NCI-H1105 (cell line): ENCODE results near the gene BICD1.

Experiments used
- DNase-seq: peaks from one replicate; lab custom pipeline; 2025; lab: John Stamatoyannopoulos, UW

BICD1 gene

DNA sequence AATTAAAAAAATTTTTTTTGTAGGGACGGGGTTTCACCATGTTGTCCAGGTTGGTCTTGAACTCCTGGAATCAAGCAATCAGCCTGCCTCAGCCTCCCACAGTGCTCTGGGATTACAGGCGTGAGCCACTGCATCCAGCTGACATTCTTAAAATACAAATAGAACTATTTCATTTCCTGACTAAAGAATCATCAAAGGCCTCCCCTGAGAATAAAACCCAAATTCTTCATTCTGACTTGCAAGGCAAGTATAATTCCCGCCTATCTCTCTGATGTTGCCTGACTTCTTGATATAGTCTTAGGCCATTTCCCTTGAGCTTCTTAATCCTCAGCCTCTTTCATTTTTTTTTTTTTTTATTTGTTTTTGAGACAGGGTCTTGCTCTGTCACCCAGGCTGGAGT, 4.4 kb upstream of the BICD1 start:
- DNase-seq: no peak

GRCh38 chr12:32104572-32105355, 1.9 kb upstream of the BICD1 start:
- no peak for DNase-seq

GRCh38 chr12:32105986-32106516, 596 bp upstream of the BICD1 start:
- no peak for DNase-seq

GRCh38 chr12:32107359-32108267, 966 bp downstream of the BICD1 start:
- no peak for DNase-seq

- DNase-seq: no peak
Observed at GRCh38 chr12:32108787-32109186, 2.1 kb downstream of the BICD1 start.

DNA sequence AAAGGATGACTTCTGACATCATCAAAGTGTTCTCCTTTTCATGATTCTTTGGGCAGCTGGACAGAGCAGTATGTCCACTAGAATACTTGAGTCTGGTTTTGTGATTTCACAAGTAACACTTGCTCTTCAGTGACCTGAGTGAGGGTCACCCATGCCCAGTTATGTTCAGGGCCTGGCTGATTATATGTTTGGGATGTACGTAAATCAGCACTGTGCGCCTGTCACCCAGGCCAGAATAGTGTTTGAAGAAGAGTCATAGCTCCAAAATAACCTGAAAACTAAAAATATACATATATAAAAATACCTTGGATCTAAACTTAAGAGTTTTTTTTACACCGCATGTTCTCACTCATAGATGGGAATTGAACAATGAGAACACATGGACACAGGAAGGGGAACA, 3.8 kb downstream of the BICD1 start:
- no peak for DNase-seq

DNA sequence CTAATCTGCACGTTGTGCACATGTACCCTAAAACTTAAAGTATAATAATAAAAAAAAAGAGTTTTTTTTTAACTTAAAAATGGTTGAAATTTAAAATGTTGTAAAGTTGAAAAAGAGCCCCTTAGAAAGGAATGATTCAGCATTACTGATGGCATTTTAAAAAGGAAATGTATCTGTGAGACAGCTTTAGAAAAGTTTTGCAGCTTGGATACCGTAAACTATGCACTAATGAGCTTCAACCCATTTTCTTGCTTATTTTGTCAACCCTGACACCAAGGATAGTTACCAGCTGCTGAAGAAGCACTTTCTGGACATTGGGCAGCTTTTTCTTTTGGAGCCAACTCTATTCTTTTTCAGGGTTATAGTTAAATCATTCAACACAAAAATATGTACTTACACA, 4.3 kb downstream of the BICD1 start:
- no peak for DNase-seq

- DNase-seq: no peak
Observed at GRCh38 chr12:32115404-32116104, 8.9 kb downstream of the BICD1 start.

DNA sequence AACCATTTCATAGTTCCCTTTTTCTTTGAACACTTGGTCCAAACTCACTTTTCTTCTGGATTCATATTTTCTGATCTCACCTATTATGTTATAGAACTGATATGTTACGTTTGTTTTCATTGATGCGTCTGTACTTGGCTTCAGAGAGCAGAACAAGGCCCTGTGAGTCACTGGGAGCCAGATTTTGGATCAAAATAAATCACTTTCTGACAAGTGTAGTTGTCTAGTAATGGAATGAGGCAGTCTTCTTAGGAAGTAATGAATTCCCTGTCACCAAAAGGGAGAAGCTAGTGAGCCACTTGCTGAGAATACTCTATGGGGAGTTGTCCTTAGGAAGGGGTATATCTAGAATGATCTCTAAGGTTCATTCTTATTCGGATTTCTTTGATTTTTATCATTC, 10.2 kb downstream of the BICD1 start:
- DNase-seq: no peak

GRCh38 chr12:32117316-32117715, 10.7 kb downstream of the BICD1 start:
- no peak for DNase-seq

DNA sequence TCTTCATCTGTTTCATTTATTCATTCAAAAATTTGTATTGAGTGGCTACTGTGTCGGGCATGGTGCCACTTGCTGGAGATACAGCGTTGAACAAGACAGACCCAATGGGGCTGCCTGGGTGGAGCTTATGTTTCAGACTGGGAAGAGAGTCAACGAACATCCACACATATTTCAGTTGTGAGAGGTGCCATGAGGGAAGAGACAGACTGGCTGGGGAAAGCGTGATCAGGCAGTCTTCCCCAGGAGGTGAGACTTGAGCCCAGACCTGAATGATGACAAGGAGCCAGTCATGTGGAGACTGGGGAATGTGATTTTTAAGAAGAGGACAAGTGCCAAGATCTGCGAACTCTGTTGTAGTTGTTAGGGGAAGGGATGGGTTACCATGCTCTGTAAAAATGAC, 12.2 kb downstream of the BICD1 start:
- no peak for DNase-seq

DNA sequence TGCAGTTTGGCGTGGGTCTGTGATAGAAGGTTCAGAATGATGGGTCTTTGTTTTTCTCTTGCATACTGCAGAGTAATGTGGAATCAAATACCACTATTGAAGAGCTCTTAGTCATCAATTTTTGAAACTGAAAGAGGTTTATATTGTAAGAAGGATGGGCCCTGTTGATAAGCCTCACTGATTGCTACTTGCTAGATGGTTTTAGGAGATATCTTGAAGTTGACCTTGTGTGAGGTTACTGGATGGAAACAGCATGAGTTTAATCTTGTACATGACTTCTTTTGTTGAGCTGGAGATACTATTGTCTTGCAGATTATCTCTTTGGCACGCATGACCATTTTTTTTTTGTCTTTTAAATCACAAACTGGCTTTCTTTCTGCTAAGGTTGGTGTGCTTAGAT, 13.8 kb downstream of the BICD1 start:
- no peak for DNase-seq

- no peak for DNase-seq
Observed at GRCh38 chr12:32124637-32125036, 18.0 kb downstream of the BICD1 start.

DNA sequence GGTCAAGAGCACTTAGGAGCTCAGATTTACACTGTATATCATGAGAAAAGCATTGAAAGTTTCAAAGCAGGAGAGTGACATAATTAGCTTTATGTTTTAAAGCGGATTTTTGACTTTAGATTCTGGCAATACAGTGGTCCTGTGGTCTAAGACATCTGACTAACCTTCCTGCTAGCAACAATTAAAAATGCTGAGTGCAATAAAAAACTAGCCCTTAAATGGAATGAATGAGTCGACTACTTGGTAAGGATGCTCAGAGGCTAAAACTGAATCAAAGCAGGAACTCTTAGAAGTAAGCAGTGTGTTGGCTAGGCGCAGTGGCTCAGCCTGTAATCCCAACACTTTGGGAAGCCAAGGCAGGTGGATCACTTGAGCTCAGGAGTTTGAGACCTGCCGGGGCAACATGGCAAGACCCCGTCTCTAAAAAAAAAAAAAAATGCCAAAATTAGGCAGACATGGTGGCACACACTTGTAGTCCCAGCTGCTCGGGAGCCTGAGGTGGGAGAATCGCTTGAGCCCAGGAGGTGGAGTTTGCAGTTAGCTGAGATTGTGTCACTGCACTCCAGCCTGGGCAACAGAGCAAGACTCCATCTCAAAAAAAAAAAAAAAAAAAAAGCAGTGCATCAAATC, 18.9 kb downstream of the BICD1 start:
- no peak for DNase-seq

- no peak for DNase-seq
Observed at GRCh38 chr12:32126720-32127119, 20.1 kb downstream of the BICD1 start.

DNA sequence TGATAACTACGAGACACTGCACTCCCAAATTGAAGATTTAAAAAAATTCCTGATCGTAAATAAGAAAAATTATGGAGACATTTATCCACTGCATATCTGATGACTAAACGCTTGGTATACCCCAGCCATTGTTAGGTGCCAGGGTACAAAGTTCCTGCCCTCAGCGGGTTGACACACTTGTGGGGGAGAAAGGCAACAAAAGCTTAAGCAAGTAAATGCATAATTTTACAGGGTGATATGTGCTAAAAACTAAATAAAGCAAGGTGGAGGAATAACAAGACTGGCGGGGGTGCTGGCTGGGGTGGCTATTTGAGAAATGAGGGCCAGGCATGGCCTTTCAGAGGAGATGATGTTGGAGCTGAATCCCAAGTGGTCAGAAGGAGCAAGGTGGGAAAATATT, 25.0 kb downstream of the BICD1 start:
- no peak for DNase-seq

DNA sequence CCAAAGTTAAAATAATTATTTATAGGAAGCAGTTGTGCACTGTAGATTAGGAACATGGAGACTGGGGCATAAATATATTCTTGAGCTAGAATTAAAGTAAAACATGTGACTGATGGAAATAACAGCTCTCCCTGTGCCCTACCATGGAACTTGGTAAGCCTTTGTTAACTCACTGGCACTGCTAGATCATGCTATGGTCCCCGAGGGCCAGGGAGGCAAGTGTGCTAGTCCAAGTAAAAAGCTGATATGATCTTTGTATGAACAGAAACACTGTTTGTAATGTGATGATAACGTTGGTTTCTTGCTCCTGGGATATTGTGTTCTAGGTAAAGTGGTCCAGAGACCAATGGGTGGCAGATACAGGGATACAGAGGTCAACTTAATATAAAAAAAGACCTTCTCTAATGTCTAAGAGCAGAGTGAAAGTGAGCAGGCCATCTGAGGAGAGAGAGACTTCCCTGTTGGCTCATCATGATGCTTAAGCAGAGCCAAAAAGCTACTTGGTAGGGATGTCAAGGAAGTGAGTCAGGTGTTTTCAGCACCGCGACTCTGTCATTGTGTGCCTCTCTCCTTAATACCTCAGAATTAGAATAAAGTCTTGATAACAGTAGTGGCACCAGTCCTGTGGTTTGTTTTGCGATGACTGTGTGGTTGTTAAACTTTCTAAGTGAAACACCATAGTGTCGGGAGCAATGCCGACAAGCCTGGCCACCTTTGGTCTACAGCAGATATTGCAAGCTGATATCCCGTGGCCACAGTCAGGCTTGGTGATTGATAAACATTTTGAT, 27.6 kb downstream of the BICD1 start:
- no peak for DNase-seq

DNA sequence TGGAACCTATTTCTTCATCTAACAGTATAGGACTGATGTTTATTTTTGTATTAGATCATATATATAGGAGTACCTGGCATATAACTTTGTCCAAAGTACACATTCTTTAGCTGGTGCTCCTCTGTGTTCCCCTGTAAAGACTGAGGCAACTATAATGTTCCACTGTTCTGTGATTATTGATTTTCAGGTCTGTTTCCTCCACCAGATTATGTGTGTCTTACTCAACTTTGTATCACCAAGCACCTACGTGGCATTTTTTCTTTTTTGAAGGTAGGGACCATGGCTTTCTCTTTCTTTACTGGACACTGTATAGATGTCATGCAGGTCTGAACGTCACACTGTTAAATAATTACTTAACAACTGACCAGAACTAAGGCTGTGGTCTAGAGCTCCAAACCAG, 29.3 kb downstream of the BICD1 start:
- no peak for DNase-seq

DNA sequence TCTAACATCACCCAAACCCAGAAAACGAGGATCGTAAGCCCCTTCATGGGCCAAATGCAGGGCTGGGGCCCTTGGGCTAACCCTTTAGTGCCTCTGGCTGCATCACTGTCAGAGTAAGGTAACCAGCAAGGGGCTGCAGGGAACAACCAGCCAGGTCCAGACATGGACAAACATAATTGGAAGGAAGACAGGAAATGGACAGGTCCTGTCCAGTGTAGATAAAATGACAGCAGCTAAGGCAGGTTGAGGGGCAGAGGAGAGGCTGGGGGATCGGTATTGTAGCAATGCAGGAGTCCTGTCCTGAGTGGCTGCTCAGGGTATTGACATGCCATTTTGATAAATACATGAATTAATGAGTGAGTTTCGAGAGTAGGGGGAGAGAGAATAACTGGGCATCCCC, 29.8 kb downstream of the BICD1 start:
- no peak for DNase-seq

GRCh38 chr12:32139064-32139421, 32.4 kb downstream of the BICD1 start:
- DNase-seq: no peak

DNA sequence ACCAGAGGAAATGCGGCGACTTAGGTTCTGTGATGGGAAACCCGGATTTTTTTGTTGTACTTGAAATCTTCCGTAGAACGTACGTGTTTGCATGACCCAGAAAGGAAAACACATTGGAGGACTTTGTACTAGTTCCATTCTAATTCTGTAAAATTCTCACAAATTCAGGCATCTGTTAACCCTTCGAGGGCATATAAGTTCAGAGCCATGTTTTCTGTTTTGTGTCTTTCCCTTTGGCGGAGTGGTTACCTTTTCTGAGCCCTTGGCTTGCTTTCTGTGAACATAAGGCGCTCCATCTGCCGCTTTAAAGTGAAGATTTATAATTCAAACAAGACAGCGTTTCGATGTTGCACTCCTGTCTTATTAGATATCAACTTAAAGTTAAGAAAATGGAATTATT, 34.2 kb downstream of the BICD1 start:
- DNase-seq: no peak
